SK-N-SH (cell line): Measurements from ENCODE around the gene DNHD1. TPM values are rescaled to one million over a fixed set of nuclear protein-coding genes. Genes with fewer than 3 reads are reported as not detected.

Experiments
- CTCF ChIA-PET: fragments of 300-600, 350-600 bp; formaldehyde crosslinking; extraction: SDS; loops from one replicate; lab custom pipeline; 2021; lab: Yijun Ruan, JAX
- POLR2A ChIA-PET: fragments of 350-600 bp; sonication (Branson Sonifier 250); formaldehyde crosslinking; extraction: SDS; loops from one replicate; lab custom pipeline; 2020; ENCODE audit warnings: antibody characterized with exemption, inconsistent platforms; lab: Yijun Ruan, JAX
- DNase-seq: peaks from one replicate; pipeline ENCODE4 v3.0.0; 2012
- H2AFZ ChIP-seq: fragments of 200-600 bp; sonication (generic); 2 replicates; pipeline ENCODE4 v1.8.1; 2016; ENCODE audit warnings: antibody characterized with exemption, mild to moderate bottlenecking, low read depth
- H3F3A ChIP-seq: fragments of 200-600 bp; sonication (generic); replicated peaks from 2 replicates; pipeline ENCODE3; 2016; ENCODE audit warnings: antibody characterized with exemption, mild to moderate bottlenecking; ENCODE audit not compliant: insufficient read depth
- H3K27ac ChIP-seq, 2 experiments: fragments of 200-500 bp in 1 of 2; fragments of 200-600 bp in 1 of 2; sonication (Bioruptor generic) in 1 of 2; sonication (generic), shearing (Covaris generic) in 1 of 2; 2 replicates each; pipeline versions ENCODE4 v1.5.1 to v1.6.1; 2014 to 2016; ENCODE audit warnings: low read depth in 2 of 2, inconsistent platforms in 1 of 2, low read length in 1 of 2, mild to moderate bottlenecking in 1 of 2, mixed read lengths in 1 of 2
- H3K27me3 ChIP-seq: fragments of 200-600 bp; sonication (generic), shearing (Covaris generic); 2 replicates; pipeline ENCODE4 v1.6.1; 2016; ENCODE audit warnings: mixed run types; ENCODE audit not compliant: insufficient read depth
- H3K36me3 ChIP-seq, 2 experiments: fragments of 200-500 bp in 1 of 2; fragments of 200-600 bp in 1 of 2; sonication (Bioruptor generic) in 1 of 2; sonication (generic) in 1 of 2; replicated peaks in 1 of 2; 2 replicates each; pipeline versions ENCODE3 to v1.5.1; 2014 to 2016; ENCODE audit warnings: low read length in 1 of 2, mild to moderate bottlenecking in 1 of 2; ENCODE audit not compliant: insufficient read depth in 2 of 2, control insufficient read depth in 1 of 2
- H3K4me1 ChIP-seq, 2 experiments: fragments of 200-500 bp in 1 of 2; fragments of 200-600 bp in 1 of 2; sonication (Bioruptor generic) in 1 of 2; sonication (generic), shearing (Covaris generic) in 1 of 2; 2 replicates each; pipeline versions ENCODE4 v1.5.1 to v1.6.1; 2014 to 2016; ENCODE audit warnings: low read depth in 1 of 2, low read length in 1 of 2, mixed run types in 1 of 2; ENCODE audit not compliant: insufficient read depth in 2 of 2, control insufficient read depth in 1 of 2
- H3K4me2 ChIP-seq: fragments of 200-600 bp; sonication (generic), shearing (Covaris generic); 2 replicates; pipeline ENCODE4 v1.6.1; 2017; ENCODE audit warnings: mixed run types
- H3K4me3 ChIP-seq, 2 experiments: fragments of 200-500 bp in 1 of 2; fragments of 200-600 bp in 1 of 2; sonication (Bioruptor generic) in 1 of 2; sonication (generic), shearing (Covaris generic) in 1 of 2; 2 replicates each; pipeline versions ENCODE4 v1.5.1 to v1.8.1; 2014 to 2016; ENCODE audit warnings: low read depth in 2 of 2, inconsistent platforms in 1 of 2, low read length in 1 of 2, mild to moderate bottlenecking in 1 of 2, mixed read lengths in 1 of 2, moderate library complexity in 1 of 2
- H3K79me2 ChIP-seq: fragments of 200-600 bp; sonication (generic); 2 replicates; pipeline ENCODE4 v1.8.1; 2017; ENCODE audit warnings: mild to moderate bottlenecking; ENCODE audit not compliant: insufficient read depth
- H3K9ac ChIP-seq: fragments of 200-600 bp; sonication (generic); 2 replicates; pipeline ENCODE4 v1.6.1; 2017; ENCODE audit warnings: mixed run types
- H3K9me2 ChIP-seq: fragments of 200-600 bp; sonication (generic); 2 replicates; pipeline ENCODE4 v1.6.1; 2017; ENCODE audit warnings: mixed run types
- H3K9me3 ChIP-seq: fragments of 200-600 bp; sonication (generic); 2 replicates; pipeline ENCODE4 v1.6.1; 2017; ENCODE audit warnings: mixed run types, mild to moderate bottlenecking, moderate library complexity
- H4K20me1 ChIP-seq: fragments of 200-600 bp; sonication (generic); 2 replicates; pipeline ENCODE4 v1.6.1; 2017; ENCODE audit warnings: mild to moderate bottlenecking, mixed run types; ENCODE audit not compliant: insufficient read depth
- CHD2 ChIP-seq: fragments of 150-350 bp; IDR thresholded peaks from 2 replicates; pipeline ENCODE4 v1.6.1; 2018; ENCODE audit warnings: low read length; ENCODE audit not compliant: partially characterized antibody
- FOSL2 ChIP-seq: IDR thresholded peaks from 2 replicates; pipeline ENCODE4 v1.4.0; 2012; ENCODE audit warnings: low read depth, mild to moderate bottlenecking, moderate library complexity, borderline replicate concordance
- FOXJ3 ChIP-seq: sonication (generic); formaldehyde crosslinking; IDR thresholded peaks from 2 replicates; pipeline ENCODE4 v1.5.1; 2020; ENCODE audit warnings: mild to moderate bottlenecking, missing genetic modification reagents
- GABPA ChIP-seq: IDR thresholded peaks from 2 replicates; pipeline ENCODE4 v1.4.0; 2012; ENCODE audit warnings: low read depth, mild to moderate bottlenecking
- IRF3 ChIP-seq: fragments of 150-350 bp; IDR thresholded peaks from 2 replicates; pipeline ENCODE4 v1.6.1; 2016; ENCODE audit warnings: mild to moderate bottlenecking, low read depth, low read length
- JUND ChIP-seq: IDR thresholded peaks from 2 replicates; pipeline ENCODE4 v1.4.0; 2012
- MAX ChIP-seq: IDR thresholded peaks from 2 replicates; pipeline ENCODE4 v1.4.0; 2012; ENCODE audit warnings: low read depth
- MEF2A ChIP-seq: IDR thresholded peaks from 2 replicates; pipeline ENCODE4 v1.4.0; 2012; ENCODE audit warnings: low read depth, borderline replicate concordance
- MXI1 ChIP-seq: IDR thresholded peaks from 2 replicates; pipeline ENCODE4 v1.6.1; 2012; ENCODE audit warnings: mild to moderate bottlenecking, low read depth, low read length, improper control_type of control experiment
- NFIC ChIP-seq: IDR thresholded peaks from 2 replicates; pipeline ENCODE4 v1.4.0; 2012; ENCODE audit warnings: borderline replicate concordance
- RXRA ChIP-seq: IDR thresholded peaks from 2 replicates; pipeline ENCODE4 v1.4.0; 2012; ENCODE audit warnings: low read depth, mild to moderate bottlenecking, borderline replicate concordance
- TCF12 ChIP-seq: IDR thresholded peaks from 2 replicates; pipeline ENCODE4 v1.4.0; 2012
- TEAD4 ChIP-seq: IDR thresholded peaks from 2 replicates; pipeline ENCODE4 v1.4.0; 2012; ENCODE audit warnings: mild to moderate bottlenecking, borderline replicate concordance; ENCODE audit not compliant: insufficient read depth
- YY1 ChIP-seq: IDR thresholded peaks from 2 replicates; pipeline ENCODE4 v1.4.0; 2012; ENCODE audit warnings: low read depth, mild to moderate bottlenecking
- ZBTB33 ChIP-seq: IDR thresholded peaks from 2 replicates; pipeline ENCODE4 v1.4.0; 2012; ENCODE audit warnings: low read depth, borderline replicate concordance
- WGBS: methylation state at CpG from one replicate; pipeline ENCODE4 v1.1.6; 2017; ENCODE audit warnings: low lambda C conversion rate; 5-methylcytosine and 5-hydroxymethylcytosine counted together
- polyA plus RNA-seq, 3 experiments: library from polyadenylated mRNA; depleted of rRNA; stranded (reverse); fragments of >200 nt; gene quantifications; 2 replicates each; pipeline ENCODE4 v1.2.3, GENCODE V29; 2012

Gene DNHD1
- polyA plus RNA-seq, 1 of the 3 experiments (the other 2 are of a cell fraction), result 5.3 TPM

GRCh38 chr11:6457581-6458320 lies 39.3 kb upstream of the DNHD1 start:
- H3K9me3 ChIP-seq, result no peaks in the 10 kb centered on the region
- POLR2A ChIA-PET, result no interaction called here
- TF ChIP-seq YY1 (no peak), MEF2A (no peak), MAX (no peak), FOXJ3 (no peak), GABPA (no peak), FOSL2 (no peak), JUND (no peak), CHD2 (no peak), RXRA (no peak), MXI1 (no peak), TEAD4 (no peak), TCF12 (no peak), NFIC (no peak), ZBTB33 (no peak), IRF3 (no peak)
- TF ChIP-seq, all 33 proteins: peak for 0
- Histone ChIP-seq H3K27ac (no peak overlapping the region), H3K36me3 (peaks cover 19 to 49% of the 10 kb centered on the region in 2 experiments), H3K9ac (no peak overlapping the region), H3K4me1 (no peaks in the 10 kb centered on the region), H3K79me2 (no peaks in the 10 kb centered on the region), H3K9me2 (no peaks in the 10 kb centered on the region), H4K20me1 (no peaks in the 10 kb centered on the region), H3F3A (no peaks in the 10 kb centered on the region), H2AFZ (no peak overlapping the region), H3K27me3 (no peaks in the 10 kb centered on the region), H3K4me2 (no peak overlapping the region), H3K4me3 (no peak overlapping the region)
- 97% methylated on average over 19 of the region's 26 CpGs for WGBS
- CTCF ChIA-PET, result interaction anchor here (6.2 kb wide), 1 partner anchor 14 kb away, joined by 51 read pairs; no protein-coding TSS in a partner anchor
- DNase-seq, result no peak
